A673 (cell line): Measurements from ENCODE around the gene MGAT5. TPM values are rescaled to one million over a fixed set of nuclear protein-coding genes. Genes with fewer than 3 reads are reported as not detected.

Experiments used
- BruUV-seq: library from RNA; stranded (reverse); fragments of 400-500 nt; replicated peaks from 2 replicates; lab custom pipeline; 2021; lab: Mats Ljungman, UMichigan
- CTCF ChIA-PET: fragments of 300-600 bp; sonication (Branson Sonifier 250); formaldehyde crosslinking; loops from one replicate; lab custom pipeline; 2022; ENCODE audit warnings: antibody characterized with exemption; lab: Charles Lee
- POLR2A ChIA-PET: fragments of 300-600 bp; sonication (Branson Sonifier 250); formaldehyde crosslinking; loops from one replicate; lab custom pipeline; 2022; ENCODE audit warnings: antibody characterized with exemption; ENCODE audit not compliant: low non-redundant PET; lab: Charles Lee
- DNase-seq: peaks from one replicate; pipeline ENCODE4 v3.0.0-alpha.2; 2015; ENCODE audit warnings: low spot score
- H3K27ac ChIP-seq: fragments of 200-600 bp; sonication (generic); 2 replicates; pipeline ENCODE4 v1.5.1; 2016; ENCODE audit warnings: mixed run types, low read depth, mild to moderate bottlenecking, mixed read lengths, antibody characterized with exemption, low read length; ENCODE audit not compliant: poor library complexity, severe bottlenecking
- H3K27me3 ChIP-seq: fragments of 200-600 bp; sonication (generic); replicated peaks from 2 replicates; pipeline ENCODE4 v1.6.1; 2017; ENCODE audit warnings: mixed run types, low read depth, mild to moderate bottlenecking, mixed read lengths, antibody characterized with exemption, low read length; ENCODE audit not compliant: insufficient read depth, poor library complexity
- H3K36me3 ChIP-seq: fragments of 200-600 bp; sonication (generic); 2 replicates; pipeline ENCODE4 v1.6.1; 2016; ENCODE audit warnings: mixed run types, mild to moderate bottlenecking, mixed read lengths, antibody characterized with exemption, low read length; ENCODE audit not compliant: insufficient read depth, poor library complexity, severe bottlenecking
- H3K4me1 ChIP-seq: fragments of 200-600 bp; sonication (generic); 2 replicates; pipeline ENCODE4 v1.6.1; 2017; ENCODE audit warnings: mixed run types, mild to moderate bottlenecking, mixed read lengths, antibody characterized with exemption, low read length; ENCODE audit not compliant: insufficient read depth, poor library complexity, severe bottlenecking
- H3K4me3 ChIP-seq: fragments of 200-600 bp; sonication (generic); 2 replicates; pipeline ENCODE4 v1.5.1; 2016; ENCODE audit warnings: low read depth, mixed run types, mild to moderate bottlenecking, mixed read lengths, low read length; ENCODE audit not compliant: poor library complexity, severe bottlenecking
- H3K9me3 ChIP-seq: fragments of 200-600 bp; sonication (generic); 2 replicates; pipeline ENCODE4 v1.6.1; 2016; ENCODE audit warnings: mixed run types, low read depth, mild to moderate bottlenecking, mixed read lengths, antibody characterized with exemption, low read length; ENCODE audit not compliant: poor library complexity, severe bottlenecking
- EZH2 ChIP-seq: fragments of 200-600 bp; sonication (generic); IDR thresholded peaks from 2 replicates; pipeline ENCODE4 v1.6.1; 2017; ENCODE audit warnings: borderline replicate concordance, low read depth, mild to moderate bottlenecking, mixed read lengths, antibody characterized with exemption, low read length; ENCODE audit not compliant: poor library complexity, severe bottlenecking
- intact Hi-C: fragments of 100-400 bp; cut with micrococcal nuclease; formaldehyde crosslinking; loops from one replicate; pipeline ENCODE4 v1.10.0; 2022; ENCODE audit not compliant: unreplicated experiment
- total RNA-seq: library from RNA; stranded (reverse); gene quantifications from 2 replicates; pipeline ENCODE4 v1.2.3, GENCODE V29; 2021
- TF ChIP-seq, protein P1 (sequence below): fragments of 300-800, 200-600 bp; sonication (generic); conservative IDR thresholded peaks from 2 replicates; pipeline ENCODE4 v1.5.1; 2017; ENCODE audit warnings: low read depth, mild to moderate bottlenecking, antibody characterized with exemption, low read length, moderate library complexity, mixed read lengths

Gene MGAT5
- total RNA-seq, 1 experiment from 2014 or later, result 11.0 TPM

DNA sequence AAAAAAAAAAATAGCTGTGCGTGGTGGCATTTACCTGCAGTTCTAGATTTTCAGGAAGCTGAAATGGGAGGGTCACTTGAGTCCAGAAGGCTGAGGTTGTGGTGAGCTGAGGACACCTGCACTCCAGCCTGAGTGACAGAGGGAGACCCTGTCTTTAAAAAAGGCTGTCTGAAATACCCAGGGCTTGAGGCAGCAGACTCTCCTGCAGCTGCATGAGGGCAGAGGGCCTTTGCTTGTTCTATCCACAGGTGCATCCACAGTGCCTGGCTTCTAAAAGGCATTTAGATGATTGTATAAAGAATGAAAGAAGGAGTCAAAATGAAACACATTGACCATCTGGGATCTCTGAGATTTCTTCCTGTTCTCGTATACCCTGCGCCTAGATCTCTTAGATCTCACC, 152.9 kb downstream of the MGAT5 start:
- Histone ChIP-seq H3K27ac (no peak overlapping the region), H3K9me3 (no peaks in the 10 kb centered on the region), H3K27me3 (no peaks in the 10 kb centered on the region), H3K4me3 (no peak overlapping the region), H3K4me1 (no peaks in the 10 kb centered on the region), H3K36me3 (no peaks in the 10 kb centered on the region)
- DNase-seq, result no peak
- no TSS peak for BruUV-seq
- intact Hi-C loops, result no loop called here
- TF ChIP-seq, protein P1, sequence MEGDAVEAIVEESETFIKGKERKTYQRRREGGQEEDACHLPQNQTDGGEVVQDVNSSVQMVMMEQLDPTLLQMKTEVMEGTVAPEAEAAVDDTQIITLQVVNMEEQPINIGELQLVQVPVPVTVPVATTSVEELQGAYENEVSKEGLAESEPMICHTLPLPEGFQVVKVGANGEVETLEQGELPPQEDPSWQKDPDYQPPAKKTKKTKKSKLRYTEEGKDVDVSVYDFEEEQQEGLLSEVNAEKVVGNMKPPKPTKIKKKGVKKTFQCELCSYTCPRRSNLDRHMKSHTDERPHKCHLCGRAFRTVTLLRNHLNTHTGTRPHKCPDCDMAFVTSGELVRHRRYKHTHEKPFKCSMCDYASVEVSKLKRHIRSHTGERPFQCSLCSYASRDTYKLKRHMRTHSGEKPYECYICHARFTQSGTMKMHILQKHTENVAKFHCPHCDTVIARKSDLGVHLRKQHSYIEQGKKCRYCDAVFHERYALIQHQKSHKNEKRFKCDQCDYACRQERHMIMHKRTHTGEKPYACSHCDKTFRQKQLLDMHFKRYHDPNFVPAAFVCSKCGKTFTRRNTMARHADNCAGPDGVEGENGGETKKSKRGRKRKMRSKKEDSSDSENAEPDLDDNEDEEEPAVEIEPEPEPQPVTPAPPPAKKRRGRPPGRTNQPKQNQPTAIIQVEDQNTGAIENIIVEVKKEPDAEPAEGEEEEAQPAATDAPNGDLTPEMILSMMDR, result no peak
- TF ChIP-seq EZH2, result no peak
- CTCF ChIA-PET, result no interaction called here
- POLR2A ChIA-PET, result no interaction called here

DNA sequence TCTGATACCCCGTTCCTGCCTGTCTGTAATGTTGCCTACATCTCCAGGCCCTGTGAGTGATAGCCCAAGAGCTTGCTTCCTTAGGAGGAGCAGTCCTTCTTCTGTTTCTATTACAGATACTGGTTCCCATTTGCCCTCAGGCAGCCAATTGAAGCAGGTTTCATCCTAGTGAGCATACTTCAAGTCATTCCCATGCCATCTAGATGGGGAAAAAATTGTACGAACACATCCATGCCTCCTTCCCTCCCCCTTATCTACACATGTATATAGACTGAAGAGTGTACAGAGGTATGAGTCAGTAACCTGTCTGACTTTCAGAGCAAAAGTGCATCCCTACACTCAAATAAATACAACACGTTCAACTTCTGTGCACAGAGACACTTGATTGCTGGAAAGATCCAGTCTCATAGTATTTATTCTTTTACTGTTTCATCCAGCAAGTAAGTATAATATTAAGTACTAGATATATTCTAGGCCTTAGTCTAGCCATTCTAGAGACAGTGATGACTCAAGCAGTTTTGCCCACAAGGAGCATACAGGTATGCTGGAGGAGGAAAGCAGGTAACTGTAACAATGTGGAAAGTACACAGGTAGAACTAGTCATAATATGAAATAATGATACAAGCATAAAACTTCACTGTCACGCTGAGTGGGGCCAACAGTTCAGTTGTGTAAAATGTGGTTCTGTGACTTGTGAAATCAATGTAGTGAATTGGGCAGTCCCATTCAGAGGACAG, 153.4 kb downstream of the MGAT5 start:
- Histone ChIP-seq H3K4me3 (no peak overlapping the region), H3K9me3 (no peaks in the 10 kb centered on the region), H3K36me3 (no peaks in the 10 kb centered on the region), H3K27me3 (no peaks in the 10 kb centered on the region), H3K27ac (no peak overlapping the region), H3K4me1 (no peaks in the 10 kb centered on the region)
- POLR2A ChIA-PET, result no interaction called here
- intact Hi-C loops, result no loop called here
- BruUV-seq, result no TSS peak
- CTCF ChIA-PET, result no interaction called here
- DNase-seq, result no peak
- TF ChIP-seq, protein P1, result no peak
- TF ChIP-seq EZH2, result no peak

- BruUV-seq, result no TSS peak
- TF ChIP-seq, protein P1, result no peak
- no peak for TF ChIP-seq EZH2
- CTCF ChIA-PET, result no interaction called here
- H3K9me3 ChIP-seq, result no peaks in the 10 kb centered on the region
- no peak overlapping the region for H3K27ac ChIP-seq
- DNase-seq, result no peak
- no peaks in the 10 kb centered on the region for H3K4me1 ChIP-seq
- H3K27me3 ChIP-seq, result no peaks in the 10 kb centered on the region
- H3K36me3 ChIP-seq, result no peaks in the 10 kb centered on the region
- intact Hi-C loops, result no loop called here
- no peak overlapping the region for H3K4me3 ChIP-seq
- POLR2A ChIA-PET, result no interaction called here
These were observed 154.5 kb downstream of the MGAT5 start for GRCh38 chr2:134408386-134408785.
